Adrenal gland (tissue), 12 donors: Measurements from ENCODE around the gene USP8. TPM values are rescaled to one million over a fixed set of nuclear protein-coding genes. Genes with fewer than 3 reads are reported as not detected.
"Not testable (repeated sequence)": the region's sequence is repeated elsewhere in the genome, so short reads cannot be mapped to it uniquely, and the experiment has no call there.

Experiments used
- DNase-seq, 7 donors: peaks; one replicate each; pipeline ENCODE4 v3.0.0-alpha.2; 2019 to 2020
- H3K27ac ChIP-seq, 5 donors: fragments of 200-600 bp; sonication (generic) in 4 of 5; 1 replicate in 3 of 5; 2 replicates in 2 of 5; pipeline versions ENCODE4 v1.5.1 to v1.8.0; 2016 to 2020; ENCODE audit warnings: mild to moderate bottlenecking in 1 of 5
- H3K27me3 ChIP-seq: fragments of 200-600 bp; 2 replicates; pipeline ENCODE4 v1.8.0; 2021
- H3K36me3 ChIP-seq, 2 donors: fragments of 200-600 bp; replicated peaks in 1 of 2; 1 replicate in 1 of 2; 2 replicates in 1 of 2; pipeline versions ENCODE4 v1.5.1 to v1.8.0; 2018 to 2022
- H3K4me1 ChIP-seq, 2 donors: fragments of 200-600 bp; replicated peaks in 1 of 2; 1 replicate in 1 of 2; 2 replicates in 1 of 2; pipeline versions ENCODE4 v1.5.1 to v1.8.0; 2018 to 2021
- H3K4me3 ChIP-seq, 4 donors: fragments of 200-600 bp; sonication (generic) in 3 of 4; one replicate each; pipeline ENCODE4 v1.5.1; 2016 to 2018
- H3K9me3 ChIP-seq, 3 donors: fragments of 200-600 bp; sonication (generic) in 1 of 3; replicated peaks in 1 of 3; 1 replicate in 2 of 3; 2 replicates in 1 of 3; pipeline versions ENCODE4 v1.5.1 to v1.8.0; 2016 to 2021
- CTCF ChIP-seq, 6 experiments: fragments of 450-650 bp in 4 of 6; fragments of 200-600 bp in 2 of 6; sonication (generic) in 1 of 6; IDR thresholded peaks; 1 replicate in 5 of 6; 2 replicates in 1 of 6; pipeline versions ENCODE4 v1.5.1 to v1.8.0; 2016 to 2021; ENCODE audit warnings: antibody characterized with exemption in 6 of 6, mild to moderate bottlenecking in 2 of 6, moderate library complexity in 1 of 6
- POLR2A ChIP-seq, 2 donors: fragments of 450-650 bp; IDR thresholded peaks; one replicate each; pipeline ENCODE4 v1.6.1; 2017; ENCODE audit warnings: antibody characterized with exemption in 2 of 2, mild to moderate bottlenecking in 2 of 2, moderate library complexity in 1 of 2
- WGBS, 4 donors: extraction: QIAGEN DNeasy Blood & Tissue Kit in 2 of 4; methylation state at CpG; one replicate each; pipeline versions ENCODE4 v1.1.5 to v1.1.7; 2013 to 2017; 5-methylcytosine and 5-hydroxymethylcytosine counted together
- intact Hi-C, 2 donors: fragments of 100-400 bp; cut with DNase I; formaldehyde crosslinking; loops; one replicate each; pipeline versions ENCODE4 v1.14.1 to v1.15.0; 2022 to 2023
- polyA plus RNA-seq, 3 donors: library from polyadenylated mRNA; stranded (reverse); fragments of 200-250 nt in 2 of 3; fragments of 350-450 nt in 1 of 3; fragmentation: Illumina TruSeq in 1 of 3; extraction: RNeasy Lipid Tissue Mini Kit (QIAGEN cat#74804) in 1 of 3; gene quantifications; one replicate each; pipeline ENCODE4 v1.2.3, GENCODE V29; 2013 to 2014
- total RNA-seq, 9 donors: library from RNA; depleted of rRNA in 4 of 9; stranded (reverse); fragments of >200 nt in 4 of 9; fragments of 120-200 nt in 1 of 9; fragmentation: NEBNext Ultra II Directional in 1 of 9; extraction: Animal tissue kit (Norgen Biotek cat#: 25700) in 1 of 9; gene quantifications; one replicate each; pipeline versions ENCODE4 v1.1.0 to v1.2.4, GENCODE V29; 2013 to 2023
- donor health status: healthy with polysubstance abuse.
- donor health status: Bipolar disorder and iron deficiency.
- donor health status: DM: yes; HTN: yes; CAD: no.
- donor health status: DM: no; HTN: no; CAD: no.
- donor health status: DM: no; HTN: no; CAD: no.
- donor health status: DM: yes; HTN: yes; CAD: no.

The USP8 gene
- total and polyA plus RNA-seq, 12 donors: 15.4 to 81.6 (median 60.2) TPM

GRCh38 chr15:50380089-50380488 is 44.1 kb upstream of the USP8 start:
- intact Hi-C loops: no loop called here
- H3K27ac ChIP-seq: no peak overlapping the region
- WGBS, 4 donors: 43 to 96% (median 52%) methylated on average over 1 of the region's 1 CpG
- H3K9me3 ChIP-seq: no peaks in the 10 kb centered on the region
- no peak overlapping the region for H3K4me3 ChIP-seq
- no peak for DNase-seq
- no peaks in the 10 kb centered on the region for H3K4me1 ChIP-seq
- TF ChIP-seq POLR2A (IDR thresholded peaks at IDR 0.05) (no peak), CTCF (IDR thresholded peaks at IDR 0.05) (no peak)
- no peaks in the 10 kb centered on the region for H3K36me3 ChIP-seq
- H3K27me3 ChIP-seq: no peaks in the 10 kb centered on the region

- Histone ChIP-seq H3K9me3 (no peaks in the 10 kb centered on the region), H3K36me3 (no peaks in the 10 kb centered on the region), H3K27ac (no peak overlapping the region), H3K4me3 (no peak overlapping the region), H3K27me3 (no peaks in the 10 kb centered on the region), H3K4me1 (no peaks in the 10 kb centered on the region)
- intact Hi-C loops: no loop called here
- TF ChIP-seq CTCF (IDR thresholded peaks at IDR 0.05): no peak
- no peak for TF ChIP-seq POLR2A (IDR thresholded peaks at IDR 0.05)
- 45 to 67% (median 64%) methylated on average over 1 of the region's 1 CpG for WGBS, 4 donors
- no peak for DNase-seq
Measured at GRCh38 chr15:50381438-50381837, 42.8 kb upstream of the USP8 start.

GRCh38 chr15:50382408-50382807 is 41.8 kb upstream of the USP8 start:
- WGBS, 4 donors: 70 to 87% (median 76%) methylated on average over 5 of the region's 5 CpGs
- H3K36me3 ChIP-seq, H3K9me3 ChIP-seq, DNase-seq, H3K4me3 ChIP-seq, H3K27me3 ChIP-seq, H3K4me1 ChIP-seq, H3K27ac ChIP-seq, intact Hi-C loops: not testable (repeated sequence)

- Histone ChIP-seq H3K4me3 (no peak overlapping the region), H3K27ac (no peak overlapping the region), H3K9me3 (no peaks in the 10 kb centered on the region), H3K27me3 (no peaks in the 10 kb centered on the region), H3K36me3 (no peaks in the 10 kb centered on the region), H3K4me1 (no peaks in the 10 kb centered on the region)
- 42 to 59% (median 51%) methylated on average over 4 of the region's 4 CpGs for WGBS, 4 donors
- no peak for TF ChIP-seq CTCF (IDR thresholded peaks at IDR 0.05)
- TF ChIP-seq POLR2A (IDR thresholded peaks at IDR 0.05): no peak
- DNase-seq: no peak
- intact Hi-C loops: no loop called here
Measured at GRCh38 chr15:50390554-50391264, 33.5 kb upstream of the USP8 start.

GRCh38 chr15:50391561-50391960 is 32.6 kb upstream of the USP8 start:
- H3K4me1 ChIP-seq: not testable (repeated sequence)

More at GRCh38 chr15:50391561-50391960, 32.6 kb upstream of the USP8 start:
- intact Hi-C loops, H3K27ac ChIP-seq, H3K4me3 ChIP-seq, H3K27me3 ChIP-seq, H3K9me3 ChIP-seq, H3K36me3 ChIP-seq, DNase-seq: not testable (repeated sequence)
- 80 to 89% (median 83%) methylated on average over 4 of the region's 4 CpGs for WGBS, 4 donors
